HFF-Myc (cell line): ENCODE measurements around the gene SH3BGRL3.
A peak's percentile ranks its signal among the peaks of the same experiment; 100 is the strongest.

Source experiments
- DNase-seq: peaks from one replicate; pipeline ENCODE4 v3.0.0-alpha.2; 2011; ENCODE audit warnings: low read depth; ENCODE audit errors: extremely low read depth
- H3K4me3 ChIP-seq: replicated peaks from 2 replicates; pipeline ENCODE4 v1.5.1; 2011; ENCODE audit warnings: low read depth, mild to moderate bottlenecking, control low read depth, low read length
- TF ChIP-seq, protein P1 (sequence below): IDR thresholded peaks from 2 replicates; pipeline ENCODE4 v1.5.1; 2012; ENCODE audit warnings: mild to moderate bottlenecking, low read depth, low read length, control low read depth; ENCODE audit errors: missing control alignments

SH3BGRL3 gene

DNA sequence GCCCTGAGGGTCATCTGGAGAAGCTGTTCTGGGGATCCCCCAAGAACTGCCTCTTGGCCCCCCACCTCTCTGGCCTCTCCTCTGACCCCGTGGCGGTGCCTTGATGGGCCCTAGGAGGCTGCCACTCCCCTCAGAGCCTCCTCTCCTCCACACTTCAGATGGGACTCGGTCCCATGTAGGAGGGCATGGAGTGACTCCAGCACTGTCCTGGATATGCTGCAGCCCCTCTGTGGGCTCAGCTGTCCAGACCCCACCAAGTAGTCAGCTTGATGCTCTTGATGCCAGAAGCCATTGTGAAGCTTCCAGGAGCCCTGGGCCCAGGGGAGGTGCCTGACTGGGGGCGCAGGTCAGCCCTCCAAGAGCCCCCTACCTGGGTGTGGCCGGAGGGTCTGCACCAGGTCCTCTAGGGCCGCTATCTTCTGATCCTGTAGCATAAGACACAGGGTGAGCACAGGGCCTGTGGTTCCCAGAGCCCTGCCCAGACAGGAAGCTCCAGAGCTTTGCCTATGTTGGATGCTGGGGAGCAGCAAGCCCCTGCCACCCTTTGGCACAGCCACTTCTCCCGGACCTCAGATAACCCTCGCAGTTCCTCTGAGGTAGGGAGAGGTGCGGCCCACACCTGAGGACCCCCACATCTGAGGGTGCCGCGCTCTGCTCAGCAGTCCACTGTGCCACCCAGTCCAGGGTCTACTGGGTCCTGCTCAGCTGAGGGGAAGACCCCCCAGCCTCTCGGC, 17.3 kb downstream of the SH3BGRL3 start:
- no peak for DNase-seq
- no peak overlapping the region for H3K4me3 ChIP-seq
- TF ChIP-seq, protein P1, sequence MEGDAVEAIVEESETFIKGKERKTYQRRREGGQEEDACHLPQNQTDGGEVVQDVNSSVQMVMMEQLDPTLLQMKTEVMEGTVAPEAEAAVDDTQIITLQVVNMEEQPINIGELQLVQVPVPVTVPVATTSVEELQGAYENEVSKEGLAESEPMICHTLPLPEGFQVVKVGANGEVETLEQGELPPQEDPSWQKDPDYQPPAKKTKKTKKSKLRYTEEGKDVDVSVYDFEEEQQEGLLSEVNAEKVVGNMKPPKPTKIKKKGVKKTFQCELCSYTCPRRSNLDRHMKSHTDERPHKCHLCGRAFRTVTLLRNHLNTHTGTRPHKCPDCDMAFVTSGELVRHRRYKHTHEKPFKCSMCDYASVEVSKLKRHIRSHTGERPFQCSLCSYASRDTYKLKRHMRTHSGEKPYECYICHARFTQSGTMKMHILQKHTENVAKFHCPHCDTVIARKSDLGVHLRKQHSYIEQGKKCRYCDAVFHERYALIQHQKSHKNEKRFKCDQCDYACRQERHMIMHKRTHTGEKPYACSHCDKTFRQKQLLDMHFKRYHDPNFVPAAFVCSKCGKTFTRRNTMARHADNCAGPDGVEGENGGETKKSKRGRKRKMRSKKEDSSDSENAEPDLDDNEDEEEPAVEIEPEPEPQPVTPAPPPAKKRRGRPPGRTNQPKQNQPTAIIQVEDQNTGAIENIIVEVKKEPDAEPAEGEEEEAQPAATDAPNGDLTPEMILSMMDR = no peak

- TF ChIP-seq, protein P1 = no peak
Measured at GRCh38 chr1:26297791-26298124, 17.9 kb downstream of the SH3BGRL3 start.

GRCh38 chr1:26300578-26301275, 20.8 kb downstream of the SH3BGRL3 start:
- no peak for DNase-seq
- H3K4me3 ChIP-seq = no peak overlapping the region

More at GRCh38 chr1:26297791-26298124, 17.9 kb downstream of the SH3BGRL3 start:
- no peak overlapping the region for H3K4me3 ChIP-seq
- DNase-seq = no peak

DNA sequence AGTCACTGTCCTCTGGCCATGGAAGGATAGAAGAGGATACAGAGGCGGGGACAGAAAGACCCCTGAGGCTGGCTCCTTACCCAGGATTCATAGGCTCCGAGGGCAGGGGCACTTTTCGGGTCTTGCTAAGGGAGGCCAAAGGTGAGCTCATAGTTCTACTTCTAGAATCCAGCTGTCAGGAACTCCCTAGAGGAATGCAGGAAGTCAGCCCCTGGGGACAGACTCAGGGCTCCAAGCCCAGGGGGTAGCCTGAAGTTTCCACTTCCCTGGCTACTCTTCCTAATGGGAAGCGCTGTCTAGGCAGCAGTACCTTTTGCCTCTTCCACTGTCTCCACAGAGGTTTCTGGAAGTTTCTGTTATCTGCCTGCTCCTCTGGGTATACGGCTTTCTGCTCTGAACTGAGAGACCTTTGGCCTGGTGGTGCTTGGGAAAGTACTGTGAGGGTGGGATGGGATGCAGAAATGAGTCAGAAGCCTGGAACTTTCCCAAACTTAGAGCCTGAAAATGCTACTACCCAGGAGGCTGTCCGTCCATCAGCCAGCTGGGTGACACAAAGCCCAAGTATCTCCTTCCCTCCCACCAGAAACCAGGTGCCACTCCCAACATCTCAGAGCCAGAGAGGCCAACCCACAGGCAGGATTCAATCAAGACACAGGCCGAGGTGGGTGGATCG, 23.0 kb downstream of the SH3BGRL3 start:
- no peak overlapping the region for H3K4me3 ChIP-seq
- DNase-seq = peak; percentile 37
- TF ChIP-seq, protein P1 = no peak

More at GRCh38 chr1:26300578-26301275, 20.8 kb downstream of the SH3BGRL3 start:
- TF ChIP-seq, protein P1 = no peak

- TF ChIP-seq, protein P1 = no peak
- DNase-seq = no peak
- H3K4me3 ChIP-seq = peak overlapping the region; percentile 78
Measured at GRCh38 chr1:26305667-26306289, 25.9 kb downstream of the SH3BGRL3 start.

DNA sequence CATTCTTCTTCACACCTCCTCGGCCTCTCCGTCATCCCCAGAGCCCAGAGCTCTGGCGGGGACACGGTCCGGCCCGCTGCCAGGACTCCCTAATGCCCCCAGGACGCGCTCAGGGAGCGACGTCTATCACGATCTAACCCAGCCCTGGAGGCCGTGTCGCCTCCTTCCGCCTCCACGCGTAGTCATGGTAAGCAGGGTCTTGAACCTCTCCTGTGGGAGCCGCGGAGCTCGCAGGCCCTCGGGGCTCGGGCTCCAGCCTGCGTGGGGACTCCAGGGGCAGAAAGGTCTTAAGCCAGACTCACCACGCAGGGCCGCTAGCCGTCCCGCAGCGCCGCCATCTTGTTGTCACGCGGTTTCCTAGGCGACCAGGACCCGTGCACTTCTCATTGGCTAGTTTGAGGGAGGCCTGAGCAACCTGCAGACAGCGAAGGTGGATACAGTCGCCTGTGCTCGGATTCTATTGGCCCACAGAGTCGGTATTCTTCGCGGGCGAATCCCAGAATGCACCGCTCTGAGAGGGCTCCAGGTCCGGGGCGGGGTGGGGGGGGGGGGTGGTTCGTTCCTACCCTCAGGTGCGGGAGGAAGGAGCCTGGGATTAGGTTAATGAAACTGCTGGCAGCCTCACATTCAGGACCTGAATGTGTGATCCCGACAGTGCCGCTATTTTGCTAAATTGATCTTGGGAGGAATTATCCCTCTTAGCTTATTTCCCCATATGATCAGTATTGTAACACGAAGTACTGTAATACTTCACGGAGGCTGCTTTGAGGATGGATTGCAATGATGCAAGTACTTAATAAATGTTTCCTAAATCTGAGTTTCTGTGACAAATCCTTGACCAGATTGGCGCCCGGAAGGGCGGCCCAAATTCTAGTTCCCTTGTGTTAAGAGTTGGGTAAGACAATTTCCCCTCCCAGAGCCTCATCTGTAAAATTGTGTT, 26.7 kb downstream of the SH3BGRL3 start, which contains the start of gene UBXN11:
TSS of gene UBXN11 (minus strand) at position 347 of the 940 bp plus-strand sequence. CDS start 3,753 bp downstream, outside the sequence.
- DNase-seq = peak; percentile 87
- TF ChIP-seq, protein P1 = no peak
- peak within 1 kb of the TSS; percentile 78 for H3K4me3 ChIP-seq
